ENCODE results near the gene BRINP1. TPM values are rescaled to one million over a fixed set of nuclear protein-coding genes. Genes with fewer than 3 reads are reported as not detected.

The BRINP1 gene
- total and polyA plus RNA-seq, 2 experiments from 2014 or later: 13.4 to 33.5 TPM

DNA sequence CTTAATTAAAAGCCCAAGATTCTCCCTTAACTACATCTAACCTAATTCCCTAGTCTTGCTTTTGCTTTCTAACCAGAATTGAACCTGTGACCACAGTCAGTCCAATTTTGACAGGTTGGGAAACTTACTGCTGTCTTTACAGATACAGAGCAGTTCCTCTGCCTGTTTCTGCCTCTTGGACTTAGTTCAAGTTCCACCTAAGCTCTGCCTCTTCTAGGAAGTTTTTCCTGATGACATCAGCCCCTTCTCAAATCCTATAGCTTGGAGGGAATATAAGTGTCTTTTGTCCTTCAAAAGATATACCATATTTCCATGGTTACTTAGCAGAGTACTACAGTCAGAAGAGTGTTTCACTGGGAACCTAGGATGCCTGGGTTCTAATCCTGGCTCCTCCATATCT is 31.7 kb downstream of the BRINP1 start (continued):
- TF ChIP-seq, protein P1, sequence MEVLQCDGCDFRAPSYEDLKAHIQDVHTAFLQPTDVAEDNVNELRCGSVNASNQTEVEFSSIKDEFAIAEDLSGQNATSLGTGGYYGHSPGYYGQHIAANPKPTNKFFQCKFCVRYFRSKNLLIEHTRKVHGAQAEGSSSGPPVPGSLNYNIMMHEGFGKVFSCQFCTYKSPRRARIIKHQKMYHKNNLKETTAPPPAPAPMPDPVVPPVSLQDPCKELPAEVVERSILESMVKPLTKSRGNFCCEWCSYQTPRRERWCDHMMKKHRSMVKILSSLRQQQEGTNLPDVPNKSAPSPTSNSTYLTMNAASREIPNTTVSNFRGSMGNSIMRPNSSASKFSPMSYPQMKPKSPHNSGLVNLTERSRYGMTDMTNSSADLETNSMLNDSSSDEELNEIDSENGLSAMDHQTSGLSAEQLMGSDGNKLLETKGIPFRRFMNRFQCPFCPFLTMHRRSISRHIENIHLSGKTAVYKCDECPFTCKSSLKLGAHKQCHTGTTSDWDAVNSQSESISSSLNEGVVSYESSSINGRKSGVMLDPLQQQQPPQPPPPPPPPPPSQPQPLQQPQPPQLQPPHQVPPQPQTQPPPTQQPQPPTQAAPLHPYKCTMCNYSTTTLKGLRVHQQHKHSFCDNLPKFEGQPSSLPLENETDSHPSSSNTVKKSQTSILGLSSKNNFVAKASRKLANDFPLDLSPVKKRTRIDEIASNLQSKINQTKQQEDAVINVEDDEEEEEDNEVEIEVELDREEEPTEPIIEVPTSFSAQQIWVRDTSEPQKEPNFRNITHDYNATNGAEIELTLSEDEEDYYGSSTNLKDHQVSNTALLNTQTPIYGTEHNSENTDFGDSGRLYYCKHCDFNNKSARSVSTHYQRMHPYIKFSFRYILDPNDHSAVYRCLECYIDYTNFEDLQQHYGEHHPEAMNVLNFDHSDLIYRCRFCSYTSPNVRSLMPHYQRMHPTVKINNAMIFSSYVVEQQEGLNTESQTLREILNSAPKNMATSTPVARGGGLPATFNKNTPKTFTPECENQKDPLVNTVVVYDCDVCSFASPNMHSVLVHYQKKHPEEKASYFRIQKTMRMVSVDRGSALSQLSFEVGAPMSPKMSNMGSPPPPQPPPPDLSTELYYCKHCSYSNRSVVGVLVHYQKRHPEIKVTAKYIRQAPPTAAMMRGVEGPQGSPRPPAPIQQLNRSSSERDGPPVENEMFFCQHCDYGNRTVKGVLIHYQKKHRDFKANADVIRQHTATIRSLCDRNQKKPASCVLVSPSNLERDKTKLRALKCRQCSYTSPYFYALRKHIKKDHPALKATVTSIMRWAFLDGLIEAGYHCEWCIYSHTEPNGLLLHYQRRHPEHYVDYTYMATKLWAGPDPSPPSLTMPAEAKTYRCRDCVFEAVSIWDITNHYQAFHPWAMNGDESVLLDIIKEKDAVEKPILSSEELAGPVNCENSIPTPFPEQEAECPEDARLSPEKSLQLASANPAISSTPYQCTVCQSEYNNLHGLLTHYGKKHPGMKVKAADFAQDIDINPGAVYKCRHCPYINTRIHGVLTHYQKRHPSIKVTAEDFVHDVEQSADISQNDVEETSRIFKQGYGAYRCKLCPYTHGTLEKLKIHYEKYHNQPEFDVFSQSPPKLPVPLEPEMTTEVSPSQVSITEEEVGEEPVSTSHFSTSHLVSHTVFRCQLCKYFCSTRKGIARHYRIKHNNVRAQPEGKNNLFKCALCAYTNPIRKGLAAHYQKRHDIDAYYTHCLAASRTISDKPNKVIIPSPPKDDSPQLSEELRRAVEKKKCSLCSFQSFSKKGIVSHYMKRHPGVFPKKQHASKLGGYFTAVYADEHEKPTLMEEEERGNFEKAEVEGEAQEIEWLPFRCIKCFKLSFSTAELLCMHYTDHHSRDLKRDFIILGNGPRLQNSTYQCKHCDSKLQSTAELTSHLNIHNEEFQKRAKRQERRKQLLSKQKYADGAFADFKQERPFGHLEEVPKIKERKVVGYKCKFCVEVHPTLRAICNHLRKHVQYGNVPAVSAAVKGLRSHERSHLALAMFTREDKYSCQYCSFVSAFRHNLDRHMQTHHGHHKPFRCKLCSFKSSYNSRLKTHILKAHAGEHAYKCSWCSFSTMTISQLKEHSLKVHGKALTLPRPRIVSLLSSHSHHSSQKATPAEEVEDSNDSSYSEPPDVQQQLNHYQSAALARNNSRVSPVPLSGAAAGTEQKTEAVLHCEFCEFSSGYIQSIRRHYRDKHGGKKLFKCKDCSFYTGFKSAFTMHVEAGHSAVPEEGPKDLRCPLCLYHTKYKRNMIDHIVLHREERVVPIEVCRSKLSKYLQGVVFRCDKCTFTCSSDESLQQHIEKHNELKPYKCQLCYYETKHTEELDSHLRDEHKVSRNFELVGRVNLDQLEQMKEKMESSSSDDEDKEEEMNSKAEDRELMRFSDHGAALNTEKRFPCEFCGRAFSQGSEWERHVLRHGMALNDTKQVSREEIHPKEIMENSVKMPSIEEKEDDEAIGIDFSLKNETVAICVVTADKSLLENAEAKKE (CRISPR knock-in tag; IDR thresholded peaks at IDR 0.05): no peak
- TF ChIP-seq ZNF114 (CRISPR knock-in tag; IDR thresholded peaks at IDR 0.05) (no peak), POLR2AphosphoS5 (IDR thresholded peaks at IDR 0.05; ENCODE audit: low read depth) (no peak), EZH2 (IDR thresholded peaks at IDR 0.05; ENCODE audit: low read depth, unreplicated experiment) (no peak)

- Histone ChIP-seq H3K4me3 (no peak overlapping the region), H3K27me3 (ENCODE audit: insufficient read depth) (no peaks in the 10 kb centered on the region), H3K4me1 (ENCODE audit: insufficient read depth) (peaks cover 61% of the 10 kb centered on the region), H3K27ac (ENCODE audit: low read depth) (0 out of 2 replicates have a peak overlapping the region, but pooled peaks have one; percentile 67), H2AFZ (no peak overlapping the region), H4K20me1 (replicated peaks; ENCODE audit: insufficient read depth) (peaks cover 16% of the 10 kb centered on the region), H3K9me2 (ENCODE audit: insufficient read depth) (no peaks in the 10 kb centered on the region), H3K36me3 (ENCODE audit: insufficient read depth) (0 out of 2 replicates have a peak, but pooled peaks cover under 1% of the 10 kb centered on the region), H3F3A (replicated peaks; ENCODE audit: low read depth) (0 out of 2 replicates have a peak, but pooled peaks cover 4% of the 10 kb centered on the region), H3K79me2 (replicated peaks; ENCODE audit: insufficient read depth) (peaks cover 46% of the 10 kb centered on the region), H3K4me2 (peak overlapping the region; percentile 72)
- H3K36me3 Mint-ChIP-seq (ENCODE audit: low read depth): peaks cover 11% of the 10 kb centered on the region
- H3K4me1 Mint-ChIP-seq: peaks cover 58% of the 10 kb centered on the region
- peaks cover 5% of the 10 kb centered on the region for H3K9me3 Mint-ChIP-seq
- H3K4me3 Mint-ChIP-seq: no peak overlapping the region
- ATAC-seq: no peak
- H3K27me3 Mint-ChIP-seq (ENCODE audit: insufficient read depth, low read depth, poor library complexity): peaks cover 5% of the 10 kb centered on the region
- no peak for DNase-seq (ENCODE audit: low spot score)
- H3K27ac Mint-ChIP-seq: no peak overlapping the region
- TF ChIP-seq JUNB (IDR thresholded peaks at IDR 0.05; ENCODE audit: unreplicated experiment): no peak
- TF ChIP-seq, protein P2, sequence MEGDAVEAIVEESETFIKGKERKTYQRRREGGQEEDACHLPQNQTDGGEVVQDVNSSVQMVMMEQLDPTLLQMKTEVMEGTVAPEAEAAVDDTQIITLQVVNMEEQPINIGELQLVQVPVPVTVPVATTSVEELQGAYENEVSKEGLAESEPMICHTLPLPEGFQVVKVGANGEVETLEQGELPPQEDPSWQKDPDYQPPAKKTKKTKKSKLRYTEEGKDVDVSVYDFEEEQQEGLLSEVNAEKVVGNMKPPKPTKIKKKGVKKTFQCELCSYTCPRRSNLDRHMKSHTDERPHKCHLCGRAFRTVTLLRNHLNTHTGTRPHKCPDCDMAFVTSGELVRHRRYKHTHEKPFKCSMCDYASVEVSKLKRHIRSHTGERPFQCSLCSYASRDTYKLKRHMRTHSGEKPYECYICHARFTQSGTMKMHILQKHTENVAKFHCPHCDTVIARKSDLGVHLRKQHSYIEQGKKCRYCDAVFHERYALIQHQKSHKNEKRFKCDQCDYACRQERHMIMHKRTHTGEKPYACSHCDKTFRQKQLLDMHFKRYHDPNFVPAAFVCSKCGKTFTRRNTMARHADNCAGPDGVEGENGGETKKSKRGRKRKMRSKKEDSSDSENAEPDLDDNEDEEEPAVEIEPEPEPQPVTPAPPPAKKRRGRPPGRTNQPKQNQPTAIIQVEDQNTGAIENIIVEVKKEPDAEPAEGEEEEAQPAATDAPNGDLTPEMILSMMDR (conservative IDR thresholded peaks at IDR 0.05; ENCODE audit: low read depth in 2 of 2): no peak
- no peak for TF ChIP-seq EZH2phosphoT487 (IDR thresholded peaks at IDR 0.05; ENCODE audit: unreplicated experiment)
- TF ChIP-seq, protein P1 (CRISPR knock-in tag; IDR thresholded peaks at IDR 0.05): no peak
- TF ChIP-seq NANOG (IDR thresholded peaks at IDR 0.05; ENCODE audit: borderline replicate concordance): no peak
- TF ChIP-seq POLR2AphosphoS5 (IDR thresholded peaks at IDR 0.05; ENCODE audit: low read depth): no peak
- no peak for TF ChIP-seq EZH2 (IDR thresholded peaks at IDR 0.05; ENCODE audit: low read depth, unreplicated experiment)
These were observed 34.5 kb downstream of the BRINP1 start for GRCh38 chr9:119334745-119335144.
